HFFc6 (cell line): Measurements from ENCODE around the gene CDK11A. TPM values are rescaled to one million over a fixed set of nuclear protein-coding genes. Genes with fewer than 3 reads are reported as not detected.
A peak's percentile ranks its signal among the peaks of the same experiment; 100 is the strongest.
"Not testable (repeated sequence)": the region's sequence is repeated elsewhere in the genome, so short reads cannot be mapped to it uniquely, and the experiment has no call there.

Source experiments
- DNase-seq: peaks from one replicate; pipeline ENCODE4 v3.0.0-alpha.2; 2018
- H3K27ac Mint-ChIP-seq: 2 replicates; pipeline ENCODE4 v1.8.0; 2020; ENCODE audit warnings: mild to moderate bottlenecking, mixed read lengths
- H3K27me3 Mint-ChIP-seq: 2 replicates; pipeline ENCODE4 v1.8.0; 2021; ENCODE audit warnings: mild to moderate bottlenecking, moderate library complexity, mixed read lengths; ENCODE audit not compliant: insufficient read depth
- H3K36me3 Mint-ChIP-seq: 2 replicates; pipeline ENCODE4 v1.8.0; 2021; ENCODE audit warnings: low read depth, mixed read lengths
- H3K4me1 Mint-ChIP-seq: 2 replicates; pipeline ENCODE4 v1.8.0; 2020; ENCODE audit warnings: low read depth, mixed read lengths
- H3K4me3 Mint-ChIP-seq: 2 replicates; pipeline ENCODE4 v1.8.0; 2020; ENCODE audit warnings: mild to moderate bottlenecking, moderate library complexity, mixed read lengths
- H3K9me3 Mint-ChIP-seq: 2 replicates; pipeline ENCODE4 v1.8.0; 2020; ENCODE audit warnings: mild to moderate bottlenecking, mixed read lengths
- CTCF ChIP-seq: fragments of 200-600 bp; sonication (generic); IDR thresholded peaks from 2 replicates; pipeline ENCODE4 v1.5.0; 2021; ENCODE audit warnings: antibody characterized with exemption, mild to moderate bottlenecking
- total RNA-seq, 6 experiments: library from RNA; stranded (reverse); fragmentation: NEBNext Ultra II Directional; extraction: Animal tissue kit (Norgen Biotek cat#: 25700); gene quantifications; 2 replicates in 1 of 6; 3 replicates in 5 of 6; pipeline ENCODE4 v1.2.3, GENCODE V29; 2021

Gene CDK11A
- total RNA-seq, 6 experiments from 2014 or later = 23.1 to 27.2 (median 25.0) TPM

GRCh38 chr1:1737675-1738590 is 13.8 kb upstream of the CDK11A start:
- peaks cover 12% of the 10 kb centered on the region for H3K36me3 Mint-ChIP-seq
- H3K4me1 Mint-ChIP-seq, H3K4me3 Mint-ChIP-seq, DNase-seq, H3K27ac Mint-ChIP-seq, H3K9me3 Mint-ChIP-seq, H3K27me3 Mint-ChIP-seq: not testable (repeated sequence)

DNA sequence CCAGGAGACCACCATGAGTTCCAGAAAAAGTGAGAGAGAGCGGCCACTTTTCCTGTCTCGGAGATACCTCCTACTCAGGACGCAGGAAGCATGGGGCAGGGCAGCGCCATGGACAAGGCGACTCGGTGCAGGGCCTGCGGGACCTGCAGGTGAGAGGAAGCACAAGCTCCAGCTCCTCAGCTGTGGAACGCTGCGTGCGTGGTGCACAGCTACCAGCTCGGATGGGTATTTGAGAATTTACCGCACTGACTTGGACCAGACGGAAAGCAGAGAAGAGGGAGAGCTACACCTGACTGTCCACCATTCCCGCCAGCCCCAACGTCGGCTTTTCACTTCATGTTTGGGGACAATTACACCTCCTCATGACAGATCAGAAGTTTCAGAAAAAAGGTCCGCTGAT is 8.2 kb upstream of the CDK11A start:
- TF ChIP-seq CTCF = no peak
- Mint-ChIP-seq H3K9me3 (no peaks in the 10 kb centered on the region), H3K4me3 (no peak overlapping the region), H3K4me1 (peaks cover 9% of the 10 kb centered on the region), H3K27me3 (no peaks in the 10 kb centered on the region; the same call in 1 of the 2 replicates), H3K36me3 (peaks cover 9% of the 10 kb centered on the region), H3K27ac (no peak overlapping the region)
- no peak for DNase-seq

DNA sequence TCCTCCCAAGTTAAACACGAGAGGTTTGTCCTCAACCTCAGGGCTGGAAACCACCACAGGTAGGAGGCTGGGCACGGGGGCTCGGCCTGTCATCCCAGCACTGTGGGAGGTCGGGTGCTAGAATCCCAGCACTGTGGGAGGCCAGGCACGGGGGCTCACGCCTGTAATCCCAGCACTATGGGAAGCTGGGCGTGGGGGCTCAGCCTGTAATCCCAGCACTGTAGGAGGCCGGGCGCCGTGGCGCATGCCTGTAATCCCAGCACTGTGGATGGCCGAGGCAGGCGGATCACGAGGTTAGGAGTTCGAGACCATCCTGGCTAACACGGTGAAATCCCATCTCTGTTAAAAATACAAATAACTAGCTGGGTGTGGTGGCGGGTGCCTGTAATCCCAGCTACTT is 6.7 kb upstream of the CDK11A start:
- Mint-ChIP-seq H3K4me3 (no peak overlapping the region), H3K4me1 (peaks cover 14% of the 10 kb centered on the region), H3K27me3 (no peaks in the 10 kb centered on the region; the same call in 1 of the 2 replicates), H3K27ac (no peak overlapping the region), H3K9me3 (no peaks in the 10 kb centered on the region), H3K36me3 (peaks cover 9% of the 10 kb centered on the region)
- TF ChIP-seq CTCF = no peak
- DNase-seq = no peak

GRCh38 chr1:1730230-1730629 is 6.1 kb upstream of the CDK11A start:
- H3K27ac Mint-ChIP-seq, H3K9me3 Mint-ChIP-seq, H3K36me3 Mint-ChIP-seq, DNase-seq, H3K4me3 Mint-ChIP-seq, H3K27me3 Mint-ChIP-seq: not testable (repeated sequence)
- H3K4me1 Mint-ChIP-seq = peaks cover 14% of the 10 kb centered on the region

- not testable (repeated sequence) for H3K9me3 Mint-ChIP-seq, H3K27me3 Mint-ChIP-seq, DNase-seq, H3K36me3 Mint-ChIP-seq
- peak overlapping the region; percentile 96 for H3K27ac Mint-ChIP-seq
- peaks cover 14% of the 10 kb centered on the region for H3K4me1 Mint-ChIP-seq
- H3K4me3 Mint-ChIP-seq = peak overlapping the region; percentile 76
Observed at GRCh38 chr1:1729116-1729816, 5.1 kb upstream of the CDK11A start.

DNA sequence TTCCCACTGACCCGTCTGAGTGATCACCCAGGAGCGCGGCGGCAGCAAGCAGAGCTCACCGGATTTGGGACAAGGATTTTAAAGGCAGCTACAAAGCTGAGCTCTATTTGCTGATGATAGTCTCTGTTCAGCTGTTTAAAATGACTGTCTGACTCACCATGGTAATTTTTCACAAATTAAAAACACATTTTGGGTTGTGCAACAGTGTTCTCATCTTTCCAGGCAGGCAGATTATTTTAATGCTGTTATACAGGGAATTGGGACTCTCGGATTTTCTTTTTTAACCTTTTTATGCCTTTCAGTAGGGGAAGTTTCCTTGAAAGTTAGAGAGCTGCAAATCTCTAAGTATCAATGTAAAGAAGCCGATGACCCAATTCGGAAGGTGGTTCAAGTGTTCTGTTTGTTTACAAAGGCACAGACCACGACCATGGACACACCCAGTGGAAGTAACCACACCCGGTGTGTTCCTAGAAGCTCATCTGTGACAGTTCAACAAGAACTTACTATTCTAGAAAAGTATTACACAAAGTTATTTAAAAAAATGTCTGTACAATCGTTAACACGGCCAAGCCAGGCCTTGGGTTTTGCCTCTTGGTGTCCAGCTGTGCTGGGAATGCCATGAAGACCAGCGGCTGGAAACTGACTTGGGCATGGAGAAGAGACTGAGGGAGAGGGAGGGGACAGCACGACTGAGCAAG is 4.3 kb upstream of the CDK11A start:
- Mint-ChIP-seq H3K4me1 (peaks cover 14% of the 10 kb centered on the region), H3K4me3 (peak overlapping the region; percentile 76), H3K27ac (peak overlapping the region; percentile 96)
- not testable (repeated sequence) for H3K36me3 Mint-ChIP-seq, H3K27me3 Mint-ChIP-seq, H3K9me3 Mint-ChIP-seq
- DNase-seq = peak; percentile 91

DNA sequence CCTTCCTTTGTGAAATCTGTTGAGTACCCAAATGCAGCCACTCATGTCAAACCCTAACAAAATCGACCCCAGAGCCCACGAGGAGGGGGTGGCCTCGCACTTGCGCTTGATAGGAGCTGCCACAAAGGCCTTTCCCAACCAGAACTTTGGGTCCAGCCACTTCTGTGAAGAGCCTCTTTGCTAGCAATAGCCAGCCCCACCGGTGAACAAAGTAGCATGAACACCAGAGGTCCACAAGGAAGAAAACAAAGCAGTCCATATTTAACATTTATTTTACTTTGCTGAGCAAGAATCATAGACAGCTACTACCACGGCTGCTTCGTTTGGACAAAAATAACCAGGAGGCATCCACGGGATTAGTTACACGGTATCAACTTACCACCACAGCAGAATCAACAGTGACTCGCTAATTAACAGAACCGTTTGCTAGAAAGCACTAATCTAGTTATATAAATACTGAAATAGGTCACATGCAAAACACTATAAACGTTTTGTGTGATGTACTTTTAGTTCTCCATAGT is 3.0 kb upstream of the CDK11A start:
- Mint-ChIP-seq H3K4me1 (peaks cover 14% of the 10 kb centered on the region), H3K27ac (peak overlapping the region; percentile 83), H3K4me3 (peak overlapping the region; percentile 46; the same call in 1 of the 2 replicates)
- H3K36me3 Mint-ChIP-seq, H3K27me3 Mint-ChIP-seq, H3K9me3 Mint-ChIP-seq: not testable (repeated sequence)
- peak; percentile 6 for DNase-seq

DNA sequence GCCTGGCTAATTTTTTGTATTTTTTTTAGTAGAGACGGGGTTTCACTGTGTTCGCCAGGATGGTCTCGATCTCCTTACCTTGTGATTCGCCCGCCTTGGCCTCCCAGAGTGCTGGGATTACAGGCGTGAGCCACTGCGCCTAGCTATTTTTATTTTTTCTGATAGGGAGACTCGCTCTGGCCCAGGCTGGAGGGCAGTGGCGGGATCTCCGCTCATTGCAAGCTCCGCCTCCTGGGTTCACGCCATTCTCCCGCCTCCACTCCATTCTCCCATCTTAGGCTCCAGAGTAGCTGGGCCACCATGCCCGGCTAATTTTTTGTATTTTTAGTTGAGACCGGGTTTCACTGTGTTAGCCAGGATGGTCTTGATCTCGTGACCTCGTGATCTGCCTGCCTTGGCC is 1.9 kb upstream of the CDK11A start:
- H3K4me3 Mint-ChIP-seq, H3K36me3 Mint-ChIP-seq, DNase-seq, H3K27me3 Mint-ChIP-seq, H3K9me3 Mint-ChIP-seq, H3K27ac Mint-ChIP-seq: not testable (repeated sequence)
- H3K4me1 Mint-ChIP-seq = peaks cover 14% of the 10 kb centered on the region
